Common myeloid progenitor, CD34-positive (primary cell): ENCODE results near the gene AIFM3. TPM values are rescaled to one million over a fixed set of nuclear protein-coding genes. Genes with fewer than 3 reads are reported as not detected.

Experiments
- CTCF ChIA-PET: fragments of 350-600 bp; sonication (Branson Sonifier 250); formaldehyde crosslinking; loops from one replicate; lab custom pipeline; 2021; ENCODE audit warnings: antibody characterized with exemption; lab: Charles Lee
- POLR2A ChIA-PET: fragments of 350-600 bp; sonication (Branson Sonifier 250); formaldehyde crosslinking; loops from one replicate; lab custom pipeline; 2021; ENCODE audit warnings: antibody characterized with exemption; lab: Charles Lee
- DNase-seq, 3 donors: peaks; one replicate each; pipeline versions ENCODE4 v3.0.0 to v3.0.0-alpha.2; 2013
- H3K27ac ChIP-seq, 2 experiments: 1 replicate in 1 of 2; 2 replicates in 1 of 2; pipeline ENCODE4 v1.7.0; 2013; ENCODE audit warnings: inconsistent platforms in 2 of 2, low read length in 2 of 2, mild to moderate bottlenecking in 2 of 2, low read depth in 1 of 2, moderate library complexity in 1 of 2; ENCODE audit not compliant: severe bottlenecking in 2 of 2, insufficient read depth in 1 of 2, poor library complexity in 1 of 2
- H3K27me3 ChIP-seq, 5 experiments: replicated peaks in 2 of 5; 1 replicate in 3 of 5; 2 replicates in 2 of 5; pipeline versions ENCODE4 v1.6.1 to v1.7.0; 2013; ENCODE audit warnings: low read length in 4 of 5, mild to moderate bottlenecking in 2 of 5, moderate library complexity in 2 of 5, inconsistent platforms in 1 of 5; ENCODE audit not compliant: insufficient read depth in 5 of 5, control insufficient read depth in 4 of 5
- H3K36me3 ChIP-seq, 4 experiments: 1 replicate in 2 of 4; 2 replicates in 2 of 4; pipeline versions ENCODE4 v1.6.1 to v1.7.0; 2013; ENCODE audit warnings: low read length in 3 of 4, control low read depth in 1 of 4, mild to moderate bottlenecking in 1 of 4; ENCODE audit not compliant: control insufficient read depth in 4 of 4, insufficient read depth in 4 of 4
- H3K4me1 ChIP-seq, 4 experiments: 1 replicate in 3 of 4; 2 replicates in 1 of 4; pipeline versions ENCODE4 v1.6.1 to v1.7.1; 2013; ENCODE audit warnings: low read length in 3 of 4, mild to moderate bottlenecking in 3 of 4, control low read depth in 1 of 4, inconsistent platforms in 1 of 4, moderate library complexity in 1 of 4; ENCODE audit not compliant: control insufficient read depth in 4 of 4, insufficient read depth in 4 of 4; ENCODE audit errors: control extremely low read depth in 1 of 4
- H3K4me3 ChIP-seq, 7 experiments: 1 replicate in 4 of 7; 2 replicates in 3 of 7; pipeline versions ENCODE4 v1.5.1 to v1.7.0; 2013; ENCODE audit warnings: mild to moderate bottlenecking in 7 of 7, low read length in 6 of 7, moderate library complexity in 6 of 7, inconsistent platforms in 2 of 7, low read depth in 2 of 7, control low read depth in 1 of 7; ENCODE audit not compliant: insufficient read depth in 4 of 7, control insufficient read depth in 1 of 7; ENCODE audit errors: extremely low read depth in 1 of 7
- H3K9me3 ChIP-seq, 5 experiments: 1 replicate in 4 of 5; 2 replicates in 1 of 5; pipeline versions ENCODE4 v1.6.1 to v1.7.1; 2013; ENCODE audit warnings: low read length in 4 of 5, mild to moderate bottlenecking in 2 of 5, inconsistent platforms in 1 of 5, low read depth in 1 of 5, moderate library complexity in 1 of 5; ENCODE audit not compliant: control insufficient read depth in 4 of 5, insufficient read depth in 2 of 5; ENCODE audit errors: control extremely low read depth in 1 of 5
- WGBS: methylation state at CpG from one replicate; pipeline ENCODE4 v1.1.5; 2013; ENCODE audit not compliant: insufficient coverage; 5-methylcytosine and 5-hydroxymethylcytosine counted together
- polyA plus RNA-seq: library from polyadenylated mRNA; unstranded; fragments of 120-200 nt; gene quantifications from one replicate; pipeline ENCODE4 v1.2.1, GENCODE V29; 2013

AIFM3 gene
- 2.0 TPM for polyA plus RNA-seq

GRCh38 chr22:20966883-20967696, at the start of gene AIFM3:
TSS of gene AIFM3 (plus strand) at chr22:20967255. CDS start at chr22:20967945, 690 bp downstream.
- 88% methylated on average over 18 of the region's 22 CpGs for WGBS
- H3K4me1 ChIP-seq = peaks cover 0 to 41% (median 23%) of the 10 kb centered on the region in 4 experiments
- ChIA-PET POLR2A (no interaction called here), CTCF (interaction anchor here (0.5 to 2.7 kb wide), 4 partner anchors 9 to 135 kb away, joined by 3 to 12 read pairs (median 8); no protein-coding TSS in a partner anchor)
- no peaks in the 10 kb centered on the region for H3K9me3 ChIP-seq
- no peak within 1 kb of the TSS for H3K4me3 ChIP-seq
- H3K36me3 ChIP-seq = no peaks in the 10 kb centered on the region
- no peak for DNase-seq
- no peak within 1 kb of the TSS for H3K27ac ChIP-seq
- peaks cover 0 to 21% (median 5%) of the 10 kb centered on the region in 5 experiments for H3K27me3 ChIP-seq

- peak overlapping the region; percentile 92 to 99 (median 98) for H3K4me3 ChIP-seq
- H3K27ac ChIP-seq = peak overlapping the region; percentile 88 to 96
- H3K9me3 ChIP-seq = no peaks in the 10 kb centered on the region
- H3K36me3 ChIP-seq = peaks cover 0 to 10% (median 2%) of the 10 kb centered on the region in 4 experiments
- H3K27me3 ChIP-seq = no peaks in the 10 kb centered on the region
- H3K4me1 ChIP-seq = peaks cover 12 to 38% (median 30%) of the 10 kb centered on the region in 4 experiments
- POLR2A ChIA-PET = no interaction called here
- 2% methylated on average over 8 of the region's 19 CpGs for WGBS
- CTCF ChIA-PET = no interaction called here
- DNase-seq = no peak
These were observed 48.3 kb upstream of the AIFM3 start for GRCh38 chr22:20918663-20919218.

- ChIA-PET POLR2A (no interaction called here), CTCF (interaction anchor here (1.8 kb wide), 1 partner anchor 34 kb away, joined by 7 read pairs; no protein-coding TSS in a partner anchor)
- DNase-seq = no peak
- H3K9me3 ChIP-seq = no peaks in the 10 kb centered on the region
- no peaks in the 10 kb centered on the region for H3K27me3 ChIP-seq
- peak overlapping the region in 6 of 7 experiments; percentile 97 to 99 (median 98) for H3K4me3 ChIP-seq
- peaks cover 12 to 38% (median 30%) of the 10 kb centered on the region in 4 experiments for H3K4me1 ChIP-seq
- peak overlapping the region in 1 of 2 experiments; percentile 96 for H3K27ac ChIP-seq
- no CpG with 5 or more reads among the region's 4 CpGs for WGBS
- H3K36me3 ChIP-seq = peaks cover 0 to 14% (median 2%) of the 10 kb centered on the region in 4 experiments
These were observed 47.3 kb upstream of the AIFM3 start for GRCh38 chr22:20919718-20920117.

GRCh38 chr22:20920881-20921203, 46.2 kb upstream of the AIFM3 start:
- Histone ChIP-seq H3K27ac (peak overlapping the region; percentile 25 to 96), H3K27me3 (no peaks in the 10 kb centered on the region), H3K4me3 (peak overlapping the region in 5 of 7 experiments; percentile 20 to 98 (median 40)), H3K4me1 (peaks cover 12 to 43% (median 35%) of the 10 kb centered on the region in 4 experiments), H3K36me3 (peaks cover 0 to 14% (median 3%) of the 10 kb centered on the region in 4 experiments), H3K9me3 (no peaks in the 10 kb centered on the region)
- DNase-seq = no peak
- 58% methylated on average over 3 of the region's 3 CpGs for WGBS
- POLR2A ChIA-PET = no interaction called here
- CTCF ChIA-PET = interaction anchor here (1.0 to 1.8 kb wide), 4 partner anchors 11 to 117 kb away, joined by 3 to 7 read pairs (median 4); no protein-coding TSS in a partner anchor

- no peaks in the 10 kb centered on the region for H3K27me3 ChIP-seq
- peaks cover 0 to 14% (median 3%) of the 10 kb centered on the region in 4 experiments for H3K36me3 ChIP-seq
- DNase-seq = no peak
- H3K27ac ChIP-seq = peak overlapping the region in 1 of 2 experiments; percentile 25
- POLR2A ChIA-PET = no interaction called here
- CTCF ChIA-PET = interaction anchor here (1.1 to 1.6 kb wide), 4 partner anchors 9 to 60 kb away, joined by 3 to 5 read pairs (median 4); partner anchors contain the start of gene LZTR1
- H3K4me1 ChIP-seq = peaks cover 12 to 44% (median 34%) of the 10 kb centered on the region in 4 experiments
- no peaks in the 10 kb centered on the region for H3K9me3 ChIP-seq
- WGBS = 67% methylated on average over 3 of the region's 3 CpGs
- no peak overlapping the region for H3K4me3 ChIP-seq
These were observed 44.8 kb upstream of the AIFM3 start for GRCh38 chr22:20922141-20922751.

DNA sequence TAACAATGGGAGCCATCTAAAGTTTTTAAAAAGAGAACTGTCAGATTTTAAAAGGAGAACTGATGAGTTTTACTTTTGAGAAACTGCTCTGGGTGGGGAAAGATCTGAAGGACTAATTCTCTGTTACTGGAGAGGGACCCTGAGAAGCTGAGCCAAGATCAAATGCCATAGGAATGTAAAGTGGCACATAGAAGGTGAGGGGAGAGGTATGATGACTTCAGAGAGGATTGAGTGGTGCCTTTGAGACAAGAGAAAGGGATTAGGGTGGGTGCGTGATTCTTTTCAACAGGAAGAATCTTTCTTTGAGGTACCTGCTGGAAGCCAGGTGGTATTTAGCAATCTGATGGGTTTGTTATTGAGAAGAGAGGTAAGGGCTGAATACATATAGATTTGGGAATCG, 40.8 kb upstream of the AIFM3 start:
- ChIA-PET CTCF (interaction anchor here (0.6 to 1.8 kb wide), 4 partner anchors 15 to 741 kb away, joined by 3 to 9 read pairs (median 5); no protein-coding TSS in a partner anchor), POLR2A (no interaction called here)
- Histone ChIP-seq H3K9me3 (no peaks in the 10 kb centered on the region), H3K27me3 (no peaks in the 10 kb centered on the region), H3K4me1 (peaks cover 0 to 24% (median 18%) of the 10 kb centered on the region in 4 experiments), H3K27ac (no peak overlapping the region), H3K36me3 (peaks cover 0 to 7% (median 3%) of the 10 kb centered on the region in 4 experiments), H3K4me3 (no peak overlapping the region)
- 94% methylated on average over 2 of the region's 2 CpGs for WGBS
- DNase-seq = no peak
